ENCODE measurements around the gene RBM43.

DNA sequence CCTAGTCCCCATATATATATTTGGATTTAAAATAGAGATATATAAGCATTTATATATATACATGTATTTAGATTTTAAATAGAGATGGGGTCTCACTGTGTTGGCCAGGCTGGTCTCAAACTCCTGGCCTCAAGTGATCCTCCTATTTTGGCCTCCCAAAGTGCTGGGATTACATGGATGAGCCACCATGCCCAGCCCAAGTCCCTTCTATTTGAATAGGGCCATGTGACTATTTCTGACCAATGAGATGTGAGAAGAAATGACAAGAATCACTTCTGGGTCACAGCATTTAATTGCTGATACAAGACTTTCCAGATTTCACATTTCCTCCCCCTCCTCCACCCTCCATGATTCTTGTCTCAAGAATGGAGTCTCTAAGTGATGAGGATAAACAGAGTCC lies 6.4 kb upstream of the RBM43 start:
- TF ChIP-seq, protein P1, sequence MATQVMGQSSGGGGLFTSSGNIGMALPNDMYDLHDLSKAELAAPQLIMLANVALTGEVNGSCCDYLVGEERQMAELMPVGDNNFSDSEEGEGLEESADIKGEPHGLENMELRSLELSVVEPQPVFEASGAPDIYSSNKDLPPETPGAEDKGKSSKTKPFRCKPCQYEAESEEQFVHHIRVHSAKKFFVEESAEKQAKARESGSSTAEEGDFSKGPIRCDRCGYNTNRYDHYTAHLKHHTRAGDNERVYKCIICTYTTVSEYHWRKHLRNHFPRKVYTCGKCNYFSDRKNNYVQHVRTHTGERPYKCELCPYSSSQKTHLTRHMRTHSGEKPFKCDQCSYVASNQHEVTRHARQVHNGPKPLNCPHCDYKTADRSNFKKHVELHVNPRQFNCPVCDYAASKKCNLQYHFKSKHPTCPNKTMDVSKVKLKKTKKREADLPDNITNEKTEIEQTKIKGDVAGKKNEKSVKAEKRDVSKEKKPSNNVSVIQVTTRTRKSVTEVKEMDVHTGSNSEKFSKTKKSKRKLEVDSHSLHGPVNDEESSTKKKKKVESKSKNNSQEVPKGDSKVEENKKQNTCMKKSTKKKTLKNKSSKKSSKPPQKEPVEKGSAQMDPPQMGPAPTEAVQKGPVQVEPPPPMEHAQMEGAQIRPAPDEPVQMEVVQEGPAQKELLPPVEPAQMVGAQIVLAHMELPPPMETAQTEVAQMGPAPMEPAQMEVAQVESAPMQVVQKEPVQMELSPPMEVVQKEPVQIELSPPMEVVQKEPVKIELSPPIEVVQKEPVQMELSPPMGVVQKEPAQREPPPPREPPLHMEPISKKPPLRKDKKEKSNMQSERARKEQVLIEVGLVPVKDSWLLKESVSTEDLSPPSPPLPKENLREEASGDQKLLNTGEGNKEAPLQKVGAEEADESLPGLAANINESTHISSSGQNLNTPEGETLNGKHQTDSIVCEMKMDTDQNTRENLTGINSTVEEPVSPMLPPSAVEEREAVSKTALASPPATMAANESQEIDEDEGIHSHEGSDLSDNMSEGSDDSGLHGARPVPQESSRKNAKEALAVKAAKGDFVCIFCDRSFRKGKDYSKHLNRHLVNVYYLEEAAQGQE (IDR thresholded peaks at IDR 0.05; ENCODE audit: insufficient read depth in 1 of 2, low read depth in 2 of 2, low read length in 2 of 2): no peak
- TF ChIP-seq SIN3A (IDR thresholded peaks at IDR 0.05; ENCODE audit: borderline replicate concordance, insufficient read depth, low read length) (no peak), POLR2AphosphoS5 (IDR thresholded peaks at IDR 0.05; ENCODE audit: low read depth, low read length) (no peak), TAF1 (IDR thresholded peaks at IDR 0.05; ENCODE audit: borderline replicate concordance, insufficient read depth, low read length) (no peak)
